Measurements from ENCODE around the gene SLC50A1. TPM values are rescaled to one million over a fixed set of nuclear protein-coding genes. Genes with fewer than 3 reads are reported as not detected.

SLC50A1 gene
- total RNA-seq, 1 donor from 2014 or later: 22.8 TPM

DNA sequence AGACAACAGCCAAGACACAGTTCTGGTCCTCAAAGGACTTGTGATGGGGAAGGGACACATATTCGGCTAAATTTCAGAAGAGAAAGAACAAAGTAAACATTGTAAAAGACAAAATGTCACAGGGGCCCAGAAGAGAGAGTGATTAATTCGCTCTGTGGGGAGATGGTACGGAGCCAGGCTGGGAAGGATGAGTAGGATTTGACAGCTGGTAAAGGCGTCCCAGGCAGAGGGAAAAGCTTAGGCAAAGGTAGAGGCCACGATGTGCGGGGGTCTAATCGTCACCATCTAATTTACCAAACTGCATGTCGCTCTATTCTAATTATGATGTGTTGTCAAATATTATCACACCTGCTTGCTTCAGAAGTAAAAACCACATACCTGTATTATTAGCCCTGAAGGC is 25.3 kb upstream of the SLC50A1 start:
- Histone ChIP-seq H3K9ac (ENCODE audit: low read length) (no peak overlapping the region), H3K4me1 (ENCODE audit: insufficient read depth, low read length) (no peaks in the 10 kb centered on the region), H2AFZ (ENCODE audit: low read depth, low read length) (no peak overlapping the region), H3K27me3 (ENCODE audit: insufficient read depth, low read length) (peaks cover 11% of the 10 kb centered on the region), H3K36me3 (ENCODE audit: insufficient read depth, low read length) (no peaks in the 10 kb centered on the region), H3K4me3 (ENCODE audit: insufficient read depth, low read depth, low read length) (no peak overlapping the region), H3K4me2 (ENCODE audit: low read length) (no peak overlapping the region), H3K9me3 (ENCODE audit: insufficient read depth, low read depth, low read length) (no peaks in the 10 kb centered on the region), H3K79me2 (ENCODE audit: insufficient read depth, low read length) (no peaks in the 10 kb centered on the region), H4K20me1 (ENCODE audit: insufficient read depth, low read length) (no peaks in the 10 kb centered on the region), H3K27ac (ENCODE audit: low read depth, low read length) (no peak overlapping the region)
- Mint-ChIP-seq H3K9me3 (ENCODE audit: unreplicated experiment) (peaks cover 2% of the 10 kb centered on the region), H3K27me3 (ENCODE audit: low read depth, unreplicated experiment) (peaks cover 31% of the 10 kb centered on the region), H3K4me3 (ENCODE audit: unreplicated experiment) (no peak overlapping the region), H3K4me1 (ENCODE audit: low read depth, unreplicated experiment) (no peaks in the 10 kb centered on the region), H3K27ac (ENCODE audit: unreplicated experiment) (no peak overlapping the region), H3K36me3 (ENCODE audit: low read depth, unreplicated experiment) (peaks cover 1% of the 10 kb centered on the region)
- FAIRE-seq (no peak), DNase-seq (ENCODE audit: low read depth) (no peak)
- TF ChIP-seq, protein P1, sequence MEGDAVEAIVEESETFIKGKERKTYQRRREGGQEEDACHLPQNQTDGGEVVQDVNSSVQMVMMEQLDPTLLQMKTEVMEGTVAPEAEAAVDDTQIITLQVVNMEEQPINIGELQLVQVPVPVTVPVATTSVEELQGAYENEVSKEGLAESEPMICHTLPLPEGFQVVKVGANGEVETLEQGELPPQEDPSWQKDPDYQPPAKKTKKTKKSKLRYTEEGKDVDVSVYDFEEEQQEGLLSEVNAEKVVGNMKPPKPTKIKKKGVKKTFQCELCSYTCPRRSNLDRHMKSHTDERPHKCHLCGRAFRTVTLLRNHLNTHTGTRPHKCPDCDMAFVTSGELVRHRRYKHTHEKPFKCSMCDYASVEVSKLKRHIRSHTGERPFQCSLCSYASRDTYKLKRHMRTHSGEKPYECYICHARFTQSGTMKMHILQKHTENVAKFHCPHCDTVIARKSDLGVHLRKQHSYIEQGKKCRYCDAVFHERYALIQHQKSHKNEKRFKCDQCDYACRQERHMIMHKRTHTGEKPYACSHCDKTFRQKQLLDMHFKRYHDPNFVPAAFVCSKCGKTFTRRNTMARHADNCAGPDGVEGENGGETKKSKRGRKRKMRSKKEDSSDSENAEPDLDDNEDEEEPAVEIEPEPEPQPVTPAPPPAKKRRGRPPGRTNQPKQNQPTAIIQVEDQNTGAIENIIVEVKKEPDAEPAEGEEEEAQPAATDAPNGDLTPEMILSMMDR (IDR thresholded peaks at IDR 0.05; ENCODE audit: insufficient read depth, low read depth, low read length): no peak
- TF ChIP-seq EZH2 (IDR thresholded peaks at IDR 0.05; ENCODE audit: insufficient read depth, low read length): no peak

DNA sequence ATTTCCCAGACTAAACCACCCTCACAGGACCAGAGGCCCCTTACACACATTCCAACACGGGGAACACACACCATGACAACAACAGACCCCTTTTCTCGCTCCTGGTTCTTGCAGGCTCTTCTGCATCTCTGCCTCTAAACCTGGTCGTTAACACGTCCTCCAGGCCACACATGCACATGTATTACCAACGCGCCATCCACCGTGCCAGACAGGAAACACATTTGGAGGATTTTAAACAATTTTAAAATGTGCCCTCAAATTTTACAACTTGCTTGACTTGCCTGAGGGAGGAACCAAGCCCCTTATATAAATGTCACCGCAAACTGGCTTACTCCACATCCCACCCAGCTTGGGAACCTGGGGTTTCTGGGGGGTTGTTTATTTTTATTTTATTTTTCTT is 24.8 kb upstream of the SLC50A1 start:
- no peak for FAIRE-seq
- no peak overlapping the region for H3K4me3 Mint-ChIP-seq (ENCODE audit: unreplicated experiment)
- Histone ChIP-seq H3K9ac (ENCODE audit: low read length) (no peak overlapping the region), H3K4me3 (ENCODE audit: insufficient read depth, low read depth, low read length) (no peak overlapping the region), H3K9me3 (ENCODE audit: insufficient read depth, low read depth, low read length) (no peaks in the 10 kb centered on the region), H3K36me3 (ENCODE audit: insufficient read depth, low read length) (no peaks in the 10 kb centered on the region), H3K79me2 (ENCODE audit: insufficient read depth, low read length) (no peaks in the 10 kb centered on the region), H3K4me1 (ENCODE audit: insufficient read depth, low read length) (no peaks in the 10 kb centered on the region), H3K27me3 (ENCODE audit: insufficient read depth, low read length) (peaks cover 8% of the 10 kb centered on the region), H3K4me2 (ENCODE audit: low read length) (no peak overlapping the region), H4K20me1 (ENCODE audit: insufficient read depth, low read length) (no peaks in the 10 kb centered on the region), H3K27ac (ENCODE audit: low read depth, low read length) (no peak overlapping the region), H2AFZ (ENCODE audit: low read depth, low read length) (no peak overlapping the region)
- H3K4me1 Mint-ChIP-seq (ENCODE audit: low read depth, unreplicated experiment): no peaks in the 10 kb centered on the region
- no peak for TF ChIP-seq EZH2 (IDR thresholded peaks at IDR 0.05; ENCODE audit: insufficient read depth, low read length)
- TF ChIP-seq, protein P1 (IDR thresholded peaks at IDR 0.05; ENCODE audit: insufficient read depth, low read depth, low read length): no peak
- H3K9me3 Mint-ChIP-seq (ENCODE audit: unreplicated experiment): no peaks in the 10 kb centered on the region
- H3K27me3 Mint-ChIP-seq (ENCODE audit: low read depth, unreplicated experiment): peaks cover 29% of the 10 kb centered on the region
- H3K27ac Mint-ChIP-seq (ENCODE audit: unreplicated experiment): no peak overlapping the region
- DNase-seq (ENCODE audit: low read depth): no peak
- no peaks in the 10 kb centered on the region for H3K36me3 Mint-ChIP-seq (ENCODE audit: low read depth, unreplicated experiment)

DNA sequence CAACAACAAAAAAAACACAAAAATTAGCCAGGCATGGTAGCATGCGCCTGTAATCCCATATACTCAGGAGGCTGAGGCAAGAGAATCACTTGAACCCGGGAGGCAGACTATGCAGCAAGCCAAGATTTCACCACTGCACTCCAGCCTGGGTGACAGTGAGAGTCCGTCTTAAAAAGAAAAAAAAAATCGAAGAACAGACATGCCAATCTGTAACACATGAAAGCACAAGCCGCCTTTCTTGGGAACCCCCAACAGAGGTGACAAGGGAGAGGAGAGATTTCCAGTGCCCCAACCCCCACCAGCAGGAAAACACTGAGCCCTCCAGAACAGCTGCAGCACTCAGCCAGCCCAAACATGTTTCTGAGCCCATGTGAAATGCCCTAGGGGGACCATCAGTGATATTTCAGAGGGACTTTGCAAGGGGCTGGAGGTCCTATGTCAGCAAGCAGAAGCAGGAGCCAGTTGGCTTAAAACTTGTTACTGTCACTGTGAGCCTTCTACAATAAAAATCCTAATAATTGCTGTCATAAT is 22.1 kb upstream of the SLC50A1 start:
- Mint-ChIP-seq H3K4me1 (ENCODE audit: low read depth, unreplicated experiment) (no peaks in the 10 kb centered on the region), H3K36me3 (ENCODE audit: low read depth, unreplicated experiment) (no peaks in the 10 kb centered on the region), H3K27me3 (ENCODE audit: low read depth, unreplicated experiment) (peaks cover 28% of the 10 kb centered on the region), H3K9me3 (ENCODE audit: unreplicated experiment) (no peaks in the 10 kb centered on the region), H3K27ac (ENCODE audit: unreplicated experiment) (no peak overlapping the region), H3K4me3 (ENCODE audit: unreplicated experiment) (no peak overlapping the region)
- DNase-seq (ENCODE audit: low read depth) (no peak), FAIRE-seq (no peak)
- Histone ChIP-seq H3K9me3 (ENCODE audit: insufficient read depth, low read depth, low read length) (no peaks in the 10 kb centered on the region), H3K4me1 (ENCODE audit: insufficient read depth, low read length) (no peaks in the 10 kb centered on the region), H3K79me2 (ENCODE audit: insufficient read depth, low read length) (no peaks in the 10 kb centered on the region), H3K9ac (ENCODE audit: low read length) (no peak overlapping the region), H2AFZ (ENCODE audit: low read depth, low read length) (no peak overlapping the region), H4K20me1 (ENCODE audit: insufficient read depth, low read length) (no peaks in the 10 kb centered on the region), H3K27me3 (ENCODE audit: insufficient read depth, low read length) (peaks cover 6% of the 10 kb centered on the region), H3K36me3 (ENCODE audit: insufficient read depth, low read length) (no peaks in the 10 kb centered on the region), H3K27ac (ENCODE audit: low read depth, low read length) (no peak overlapping the region), H3K4me2 (ENCODE audit: low read length) (no peak overlapping the region), H3K4me3 (ENCODE audit: insufficient read depth, low read depth, low read length) (no peak overlapping the region)
- TF ChIP-seq, protein P1 (IDR thresholded peaks at IDR 0.05; ENCODE audit: insufficient read depth, low read depth, low read length): no peak
- no peak for TF ChIP-seq EZH2 (IDR thresholded peaks at IDR 0.05; ENCODE audit: insufficient read depth, low read length)

Data from astrocyte (in vitro differentiated cells and primary cell).